HG03103 (cell line): Measurements from ENCODE around the gene IFNGR2.
"Not testable (repeated sequence)": the region's sequence is repeated elsewhere in the genome, so short reads cannot be mapped to it uniquely, and the experiment has no call there.

Experiments
- ATAC-seq: cut with Tn5 transposase; IDR thresholded peaks from one replicate; pipeline ENCODE4 v1.9.1; 2021; ENCODE audit warnings: low read depth; ENCODE audit not compliant: unreplicated experiment

The IFNGR2 gene

DNA sequence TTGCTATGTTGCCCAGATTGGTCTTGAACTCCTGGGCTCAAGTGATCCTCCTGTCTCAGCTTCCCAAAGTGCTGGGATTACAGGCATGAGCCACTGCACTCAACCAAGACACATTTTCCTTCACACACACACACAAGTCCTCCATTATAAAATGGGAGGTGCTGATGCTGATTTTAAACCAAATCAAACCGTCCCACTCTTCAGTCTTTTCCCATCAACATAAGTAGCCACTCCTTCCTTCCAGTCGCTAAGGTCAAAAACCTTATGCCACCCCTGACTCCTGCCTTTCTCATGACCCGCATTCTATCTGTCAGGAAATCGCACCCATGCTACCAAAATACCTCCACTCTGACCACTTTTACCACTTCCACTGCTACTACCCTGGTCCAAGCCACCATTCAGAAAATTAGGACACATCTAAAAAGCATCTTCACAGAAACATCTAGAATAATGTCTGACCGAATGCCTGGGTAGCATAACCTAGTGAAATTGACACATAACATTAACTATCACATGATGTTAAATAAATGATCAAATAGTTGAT, 28.0 kb upstream of the IFNGR2 start:
- no peak for ATAC-seq

DNA sequence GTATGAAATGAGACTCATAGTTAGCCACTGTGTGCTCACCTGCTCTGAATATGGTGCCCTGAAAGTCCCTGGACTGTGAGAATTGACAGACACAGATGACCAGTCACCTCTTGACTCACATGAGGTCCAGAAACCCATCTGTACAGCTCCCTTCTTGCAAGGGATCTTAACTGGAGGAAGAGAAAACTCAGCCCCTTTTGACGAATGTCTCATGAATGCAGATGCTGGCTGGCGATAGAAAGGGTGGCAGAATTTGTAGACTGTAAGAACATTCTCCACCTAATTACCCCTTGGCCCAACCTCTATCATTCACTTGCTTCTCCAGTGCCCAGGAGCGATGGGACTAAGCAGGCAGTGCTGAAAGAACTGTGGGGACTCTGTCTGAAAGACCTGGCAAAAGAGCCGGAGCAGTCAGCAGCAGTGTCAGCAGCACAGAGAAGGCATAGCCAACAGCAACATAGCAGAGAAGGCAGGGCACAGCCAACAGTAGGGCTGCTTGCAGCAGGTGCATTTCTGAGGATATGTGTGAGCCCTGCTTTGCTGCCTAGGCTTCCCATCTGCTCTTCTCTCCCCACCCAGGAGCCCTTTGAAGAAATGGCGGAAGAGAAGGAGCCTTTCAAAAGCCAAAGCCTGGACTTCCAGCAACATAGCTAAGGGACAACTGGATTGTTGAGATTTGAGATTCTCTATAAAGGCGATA, 25.8 kb upstream of the IFNGR2 start:
- ATAC-seq = no peak

DNA sequence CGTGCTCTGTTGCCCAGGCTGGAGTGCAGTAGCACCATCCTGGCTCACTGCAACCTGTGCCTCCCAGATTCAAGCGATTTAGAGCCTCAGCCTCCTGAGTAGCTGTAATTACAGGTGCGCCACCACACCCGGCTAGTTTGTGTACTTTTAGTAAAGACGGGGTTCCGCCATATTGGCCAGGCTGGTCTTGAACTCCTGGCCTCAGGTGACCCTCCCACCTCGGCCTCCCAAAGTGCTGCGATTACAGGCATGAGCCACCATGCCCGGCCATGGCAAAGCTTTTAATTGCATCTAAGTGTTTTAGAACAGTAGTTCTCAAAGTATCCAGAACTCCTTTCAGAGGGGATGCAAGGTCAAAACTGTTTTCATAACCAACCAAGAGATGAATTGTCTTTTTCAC, 25.1 kb upstream of the IFNGR2 start:
- no peak for ATAC-seq

DNA sequence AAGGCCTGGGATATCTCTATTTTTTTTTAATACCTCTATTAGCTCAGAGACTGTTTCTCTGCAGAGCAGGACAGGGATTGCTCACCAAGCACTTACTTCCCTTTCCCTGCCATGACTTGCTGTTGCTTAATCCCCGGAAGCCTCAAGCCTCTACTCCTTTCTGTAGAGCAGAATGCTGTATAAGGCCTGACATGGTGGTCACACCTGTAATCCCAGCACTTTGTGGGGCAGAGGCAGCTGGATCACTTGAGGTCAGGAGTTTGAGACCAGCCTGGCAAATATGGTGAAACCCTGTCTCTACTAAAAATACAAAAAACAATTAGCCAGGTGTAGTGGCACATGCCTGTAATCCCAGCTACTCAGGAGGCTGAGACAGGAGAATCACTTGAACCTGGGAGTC, 23.3 kb upstream of the IFNGR2 start:
- ATAC-seq = not testable (repeated sequence)

DNA sequence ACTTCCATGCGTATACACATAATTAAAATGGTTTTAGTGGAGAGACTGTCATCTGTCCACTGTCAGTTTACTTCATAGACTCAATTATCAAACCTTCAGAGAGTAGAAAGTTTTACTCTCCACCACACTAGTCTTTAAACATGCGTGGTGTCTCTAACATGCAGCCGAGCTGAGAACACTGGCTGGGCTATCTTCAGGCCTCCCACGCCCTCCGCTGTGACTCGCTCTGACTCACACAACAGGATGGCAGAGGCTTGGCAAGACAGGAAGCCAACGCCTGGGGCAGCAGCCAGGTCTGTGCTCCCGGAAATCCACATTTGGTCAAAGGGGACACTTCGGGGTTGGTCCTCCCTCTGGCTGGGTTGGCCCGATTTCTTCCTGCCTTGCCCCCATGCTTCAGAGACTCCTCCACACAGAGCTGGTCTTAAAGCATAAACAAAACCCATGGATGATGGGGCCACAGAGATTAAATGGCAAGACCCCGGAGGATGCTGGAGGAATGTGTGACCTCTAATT, 22.7 kb upstream of the IFNGR2 start:
- ATAC-seq = peak; percentile 43

DNA sequence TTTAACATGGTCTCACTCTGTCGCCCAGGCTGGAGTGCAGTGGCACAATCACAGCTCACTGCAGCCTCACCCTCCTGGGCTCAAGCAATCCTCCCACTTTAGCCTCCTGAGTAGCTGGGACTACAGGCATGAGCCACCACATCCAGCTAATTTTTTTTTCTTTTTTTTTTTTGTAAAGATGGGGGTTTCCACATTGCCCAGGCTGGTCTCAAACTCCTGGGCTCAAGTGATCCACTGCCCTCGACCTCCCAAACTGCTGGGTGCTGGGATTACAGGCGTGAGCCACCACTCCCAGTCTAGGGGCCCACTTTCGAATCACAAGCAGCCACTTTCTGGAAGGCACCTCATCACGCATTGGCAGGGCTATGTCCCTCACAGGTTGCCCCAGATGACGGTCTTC, 21.8 kb upstream of the IFNGR2 start:
- not testable (repeated sequence) for ATAC-seq

DNA sequence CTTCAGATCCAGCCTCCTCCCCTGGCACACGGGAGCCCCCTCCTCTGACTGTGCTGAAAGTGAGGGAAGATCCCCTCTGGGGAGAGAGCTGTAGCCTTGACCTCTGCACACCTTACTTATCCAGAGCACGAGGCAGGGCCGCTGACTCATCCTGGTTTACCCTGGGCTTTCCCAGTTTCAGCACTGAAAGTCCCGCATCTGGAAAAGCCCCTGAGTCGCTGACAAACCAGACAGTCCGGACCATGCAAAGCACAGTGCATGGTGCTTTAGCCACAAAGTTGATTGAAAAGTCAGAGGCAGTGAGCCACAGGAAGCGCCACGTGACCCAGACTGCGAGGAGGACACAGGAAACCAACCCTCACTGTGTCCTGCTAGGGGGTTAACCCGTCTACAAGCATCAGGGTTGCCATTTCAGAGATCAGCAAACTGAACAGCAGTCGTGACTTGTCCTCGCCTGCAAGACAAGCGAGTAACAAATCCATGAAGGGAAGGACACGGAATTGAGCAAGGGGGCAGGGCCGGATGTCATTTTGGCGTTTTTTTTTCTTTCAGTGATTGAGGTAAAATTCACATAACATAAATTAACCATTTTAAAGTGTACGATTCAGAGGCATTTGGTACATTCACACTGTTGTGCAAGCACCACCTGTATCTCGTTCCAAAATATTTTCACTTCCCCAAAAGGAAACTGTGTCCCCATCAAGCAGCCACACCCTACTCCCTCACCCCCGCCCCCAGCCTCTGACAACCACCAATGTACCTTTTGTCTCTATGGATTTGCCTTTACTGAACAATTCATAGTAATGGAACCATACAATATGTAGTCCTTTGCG, 19.9 kb upstream of the IFNGR2 start:
- peak; percentile 58 for ATAC-seq

DNA sequence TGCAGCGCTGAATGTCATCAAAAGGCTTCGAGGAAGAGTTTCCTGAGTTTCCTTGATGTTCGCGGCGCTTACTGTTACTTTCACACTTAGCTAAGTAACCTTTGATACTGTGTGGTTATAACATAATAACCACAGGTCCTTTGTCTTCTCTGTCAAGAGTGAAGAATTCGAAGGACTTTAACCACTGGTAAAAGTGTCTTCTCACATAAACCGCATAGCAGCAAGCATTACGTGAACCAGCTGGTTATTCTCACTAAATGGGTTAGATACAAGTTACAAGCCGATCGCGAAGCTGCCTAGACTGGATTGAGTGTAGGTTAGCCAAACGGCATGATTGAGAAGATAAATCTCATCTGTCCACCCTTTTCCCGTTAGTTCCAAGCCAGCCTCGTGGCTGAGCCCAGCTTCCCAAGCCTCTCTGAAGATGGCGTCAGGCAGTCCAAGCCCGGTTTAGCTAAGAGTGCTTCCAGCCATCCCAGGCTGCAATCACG, 18.3 kb upstream of the IFNGR2 start:
- no peak for ATAC-seq

DNA sequence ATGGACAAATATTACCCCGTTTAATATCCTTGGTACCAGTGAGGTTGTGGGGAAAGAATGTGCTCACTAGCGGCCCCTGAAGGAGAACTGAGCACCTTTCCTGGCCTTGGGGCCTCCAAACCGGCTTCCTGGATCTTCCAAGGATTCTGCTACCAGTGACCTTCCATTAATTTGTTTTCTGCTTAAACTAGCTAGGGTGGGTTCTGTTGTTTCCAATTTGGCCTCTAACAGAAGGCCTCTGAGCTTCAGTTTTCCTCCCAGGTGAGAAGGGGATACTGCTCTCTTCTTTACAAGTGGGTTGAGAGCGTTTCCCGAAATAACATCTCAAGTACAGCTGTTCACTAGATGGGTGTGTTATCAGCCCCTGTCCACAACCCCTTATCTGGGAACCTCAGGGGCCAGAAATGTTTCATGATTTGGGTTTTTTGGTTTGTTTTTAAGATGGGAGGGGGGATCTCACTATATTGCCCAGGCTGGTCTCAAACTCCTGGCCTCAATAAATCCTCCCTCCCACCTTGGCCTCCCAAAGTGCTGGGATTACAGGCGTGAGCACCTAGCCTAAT, 16.9 kb upstream of the IFNGR2 start:
- ATAC-seq = no peak

DNA sequence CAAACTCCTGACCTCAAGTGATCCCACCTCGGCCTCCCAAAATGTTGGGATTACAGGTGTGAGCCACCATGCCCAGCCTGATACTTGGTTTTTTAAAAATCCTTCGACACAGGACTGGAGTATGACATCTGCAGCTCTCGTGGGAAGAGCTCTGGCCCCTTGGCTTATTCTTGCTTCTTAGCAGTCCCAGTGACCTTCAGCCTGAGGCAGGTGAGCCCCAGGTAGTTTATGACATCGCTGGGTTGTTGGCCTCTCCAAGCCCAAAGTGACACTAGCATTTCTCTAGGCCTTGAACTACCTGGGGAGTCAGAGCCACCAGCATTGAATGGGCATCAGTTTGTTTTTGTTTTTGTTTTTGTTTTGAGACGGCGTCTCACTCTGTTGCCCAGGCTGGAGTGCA, 15.9 kb upstream of the IFNGR2 start:
- no peak for ATAC-seq

DNA sequence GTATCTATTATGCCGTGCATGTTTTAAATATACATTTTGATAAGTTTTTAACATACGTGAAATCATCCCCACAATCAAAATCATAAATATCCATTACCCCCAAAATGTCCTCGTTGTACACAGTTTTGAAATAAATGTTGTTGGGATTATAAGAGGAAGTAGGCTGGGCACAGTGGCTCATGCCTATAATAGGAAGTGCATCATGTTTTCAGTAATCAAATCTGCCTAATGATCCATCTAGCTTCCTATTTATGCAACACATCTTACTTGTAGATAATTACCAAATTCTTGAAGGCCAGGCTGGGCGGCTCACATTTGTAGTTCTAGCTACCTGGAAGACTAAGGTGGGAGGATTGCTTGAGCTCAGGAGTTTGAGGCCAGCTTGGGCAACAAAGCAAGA, 15.0 kb upstream of the IFNGR2 start:
- no peak for ATAC-seq

DNA sequence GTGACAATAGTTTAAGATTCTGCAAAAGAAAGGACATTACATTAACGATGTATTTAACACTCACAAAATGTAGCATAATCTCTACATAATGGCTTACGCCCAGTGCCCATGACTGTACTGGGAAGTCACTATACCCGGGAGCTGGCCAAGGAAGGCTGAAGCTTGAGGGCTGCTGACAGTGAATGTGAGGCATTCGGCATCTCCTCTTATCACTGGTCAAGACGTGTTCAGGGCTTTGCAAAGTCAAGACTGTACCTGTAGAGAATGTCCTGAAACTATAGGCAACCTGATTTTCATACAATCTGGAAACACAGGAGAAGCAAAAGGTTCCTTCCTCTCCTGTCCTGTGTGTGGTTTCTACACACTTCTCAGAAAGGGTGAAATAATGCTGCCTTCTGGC, 12.7 kb upstream of the IFNGR2 start:
- no peak for ATAC-seq

DNA sequence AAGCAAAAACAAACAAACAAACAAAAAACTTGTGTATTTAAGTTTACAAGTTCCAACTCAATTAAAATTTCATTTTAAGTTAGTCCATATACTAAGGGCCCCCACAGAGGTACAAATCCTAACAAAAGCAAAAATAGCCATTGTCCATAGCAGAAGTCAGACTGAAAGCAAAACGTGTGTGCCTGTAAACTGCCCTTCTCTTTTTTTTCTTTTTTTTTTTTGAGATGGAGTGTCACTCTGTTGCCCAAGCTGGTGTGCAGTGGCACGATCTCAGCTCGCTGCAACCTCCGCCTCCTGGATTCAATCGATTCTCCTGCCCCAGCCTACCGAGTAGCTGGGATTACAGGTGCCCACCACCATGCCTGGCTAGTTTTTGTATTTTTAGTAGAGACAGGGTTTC, 11.6 kb upstream of the IFNGR2 start:
- no peak for ATAC-seq

DNA sequence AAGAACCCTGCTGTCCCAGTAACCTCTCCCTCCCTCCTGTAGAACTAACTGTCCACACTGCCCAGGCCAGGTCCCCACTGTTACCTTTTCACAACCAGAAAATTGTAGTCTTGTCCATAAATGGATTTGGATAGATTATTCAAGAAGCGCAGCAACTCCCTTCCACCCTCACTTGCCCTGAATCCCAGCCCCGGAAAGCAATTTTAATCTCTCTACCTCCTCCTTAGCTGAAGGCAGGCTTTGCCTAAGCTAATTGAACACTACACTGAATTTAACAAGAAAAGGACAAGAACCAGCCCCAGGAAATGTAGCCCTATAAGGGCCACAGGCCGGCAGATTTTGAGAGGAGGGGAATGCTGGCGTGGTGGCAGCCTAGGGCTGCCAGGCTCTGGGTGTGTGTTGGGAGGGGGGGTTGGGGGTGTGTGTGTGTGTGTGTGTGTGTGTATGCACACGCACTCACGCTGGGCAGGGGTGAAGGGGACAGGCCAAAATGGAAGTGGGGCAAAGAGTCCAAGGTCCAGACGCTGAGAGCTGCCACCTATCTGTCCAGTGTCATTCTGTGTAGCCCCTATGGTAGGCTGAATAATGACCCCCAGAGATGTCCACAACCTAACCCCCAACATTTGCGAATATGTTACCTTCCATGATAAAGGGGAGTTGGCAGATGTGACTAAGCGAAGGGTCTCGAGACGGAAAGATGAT, 10.8 kb upstream of the IFNGR2 start:
- ATAC-seq = no peak

DNA sequence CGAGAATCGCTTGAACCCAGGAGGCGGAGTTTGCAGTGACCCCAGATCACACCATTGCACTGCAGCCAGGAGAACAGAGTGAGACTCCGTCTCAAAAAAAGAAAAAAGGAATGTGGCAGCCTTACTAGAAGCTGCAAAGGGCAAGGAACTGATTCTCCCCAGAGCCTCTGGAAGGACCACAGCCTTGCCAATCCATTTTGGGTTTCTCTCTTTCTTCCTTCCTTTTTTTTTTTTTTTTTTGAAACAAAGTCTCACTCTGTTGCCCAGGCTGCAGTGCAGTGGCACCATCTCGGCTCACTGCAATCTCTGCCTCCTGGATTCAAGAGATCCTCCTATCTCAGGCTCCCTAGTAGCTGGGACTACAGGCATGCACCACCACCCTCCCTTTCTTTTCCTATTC, 9.9 kb upstream of the IFNGR2 start:
- no peak for ATAC-seq

DNA sequence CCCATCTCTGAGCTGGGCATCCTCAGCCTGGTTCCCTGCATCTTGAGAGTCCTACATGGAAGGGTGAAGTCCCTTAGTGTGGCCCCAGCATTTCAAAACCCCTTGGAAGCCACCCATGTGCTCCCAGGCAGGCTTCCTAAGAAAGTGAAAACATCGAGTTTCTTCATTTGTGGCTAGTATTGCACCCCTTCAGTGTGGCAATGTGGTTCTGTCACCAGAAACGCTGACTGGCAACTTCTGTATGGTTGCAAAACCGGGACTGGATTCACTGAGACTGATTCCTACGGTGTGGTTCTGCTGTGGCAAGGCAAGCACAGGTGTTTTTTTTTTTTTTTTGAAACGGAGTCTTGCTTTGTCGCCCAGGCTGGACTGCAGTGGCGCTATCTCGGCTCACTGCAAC, 9.0 kb upstream of the IFNGR2 start:
- ATAC-seq = no peak

DNA sequence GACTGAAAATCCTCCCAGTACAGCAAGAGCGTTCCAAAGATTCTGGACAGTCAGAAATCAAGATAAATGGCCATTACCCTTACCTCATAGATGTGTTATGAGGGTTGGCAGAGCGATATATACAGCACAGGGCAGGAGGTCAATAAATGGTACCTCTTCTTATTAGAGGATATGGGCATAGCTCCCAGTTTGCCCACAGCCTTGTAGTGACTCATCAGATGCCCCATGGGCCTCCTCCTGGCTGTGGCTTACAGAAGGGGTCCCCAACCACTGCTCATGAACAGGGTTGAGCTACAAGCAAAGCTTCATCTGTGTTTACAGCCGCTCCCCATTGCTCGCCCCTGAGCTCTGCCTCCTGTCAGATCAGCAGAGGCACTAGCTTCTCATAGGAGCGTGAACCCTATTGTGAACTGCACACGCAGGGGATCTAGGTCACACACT, 7.3 kb upstream of the IFNGR2 start:
- no peak for ATAC-seq

DNA sequence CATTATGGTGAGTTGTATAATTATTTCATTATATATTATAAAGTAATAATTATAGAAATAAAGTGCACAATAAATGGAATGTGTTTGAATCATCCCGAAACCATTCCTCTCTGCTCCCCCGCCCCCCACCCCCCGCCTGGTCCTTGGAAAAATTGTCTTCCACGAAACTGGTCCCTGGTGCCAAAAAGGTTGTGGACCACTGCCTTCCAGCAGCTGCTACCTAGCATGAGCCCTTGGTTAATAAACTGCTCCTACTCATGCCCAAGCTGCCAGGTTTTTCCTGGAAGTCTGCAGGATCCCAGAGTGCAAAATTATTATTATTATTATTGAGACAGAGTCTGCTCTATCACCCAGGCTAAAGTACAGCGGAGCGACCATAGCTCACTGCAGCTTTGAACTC, 6.8 kb upstream of the IFNGR2 start:
- ATAC-seq = no peak

DNA sequence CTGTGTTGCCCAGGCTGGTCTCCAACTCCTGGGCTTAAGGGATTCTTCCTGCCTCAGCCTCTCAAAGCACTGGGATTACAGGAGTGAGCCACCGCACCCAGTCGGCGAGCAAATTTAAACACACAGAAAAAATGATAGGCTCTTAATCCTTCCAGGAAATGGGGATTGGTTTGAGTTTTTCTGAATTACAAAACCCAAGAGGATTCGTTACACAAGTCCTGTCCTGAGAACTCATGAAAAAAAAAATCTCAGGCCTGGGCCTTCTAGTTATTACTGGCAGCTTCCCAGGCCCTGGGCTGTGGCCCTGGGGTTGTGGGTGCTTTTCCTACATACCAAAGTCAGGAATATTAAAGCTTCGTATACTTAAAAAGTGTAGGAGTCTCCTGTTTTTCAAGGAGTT, 6.3 kb upstream of the IFNGR2 start:
- no peak for ATAC-seq

DNA sequence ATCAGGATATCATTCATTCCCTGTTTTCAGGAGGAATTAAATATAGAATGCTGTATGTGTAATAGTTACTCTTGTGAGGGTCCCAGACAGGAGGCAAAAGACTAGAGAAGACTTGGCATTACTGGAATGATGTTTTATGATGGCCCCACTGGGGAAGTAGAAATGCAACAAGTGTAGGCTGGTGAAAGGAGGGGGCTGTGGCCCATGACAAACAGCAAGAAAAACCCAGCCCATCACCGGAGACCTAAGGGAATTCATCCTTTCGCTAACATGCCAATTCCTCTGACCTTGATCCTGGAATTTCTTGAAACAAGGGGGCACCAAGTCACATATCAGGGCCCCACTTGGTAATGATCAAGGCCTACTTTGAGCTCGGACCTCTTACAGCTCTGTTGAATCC, 5.5 kb upstream of the IFNGR2 start:
- ATAC-seq = no peak

DNA sequence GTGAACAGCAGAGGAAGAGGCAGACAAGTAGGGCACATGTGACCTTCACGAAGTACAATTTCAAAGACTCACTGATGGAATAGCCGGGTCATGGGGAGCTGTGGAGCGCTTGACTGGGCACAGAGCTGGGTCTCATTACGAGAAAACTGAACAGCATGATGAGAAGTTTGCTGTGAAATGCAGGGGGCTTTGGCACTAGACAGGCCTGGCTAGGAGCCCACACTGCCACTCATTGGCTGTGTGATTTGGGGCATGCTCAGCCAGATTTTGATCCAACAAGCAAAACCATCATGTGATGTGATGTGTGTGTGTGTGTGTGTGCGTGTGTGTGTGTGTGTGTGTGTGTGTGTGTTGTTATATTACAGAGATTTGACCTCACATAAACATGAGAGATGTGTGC, 4.9 kb upstream of the IFNGR2 start:
- no peak for ATAC-seq
